Astrocyte of the hippocampus (primary cell): Measurements from ENCODE around the gene FGGY.
"Not testable (repeated sequence)": the region's sequence is repeated elsewhere in the genome, so short reads cannot be mapped to it uniquely, and the experiment has no call there.

Experiments used
- DNase-seq: peaks from one replicate; pipeline ENCODE4 v3.0.0; 2011; ENCODE audit warnings: low read depth, low spot score

Gene FGGY

DNA sequence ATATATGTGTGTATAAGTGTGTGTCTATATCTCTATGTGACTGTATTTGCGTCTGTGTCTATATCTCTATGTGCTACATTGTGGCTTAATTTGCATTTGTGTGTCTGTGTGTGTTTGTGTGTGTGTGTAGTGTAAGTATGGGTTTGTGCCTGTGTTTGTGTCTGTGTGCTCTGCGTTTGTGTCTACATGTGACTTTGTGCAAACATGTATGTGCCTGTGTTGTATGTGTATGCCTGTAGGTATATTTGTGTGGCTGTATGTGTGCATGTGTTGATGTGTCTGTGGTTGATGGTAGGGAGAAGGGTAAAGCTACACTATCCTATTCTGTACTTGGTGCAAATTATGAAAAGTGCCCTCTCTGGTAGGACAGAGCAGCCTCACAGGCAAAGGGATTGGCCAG, 7.3 kb upstream of the FGGY start:
- DNase-seq: no peak

DNA sequence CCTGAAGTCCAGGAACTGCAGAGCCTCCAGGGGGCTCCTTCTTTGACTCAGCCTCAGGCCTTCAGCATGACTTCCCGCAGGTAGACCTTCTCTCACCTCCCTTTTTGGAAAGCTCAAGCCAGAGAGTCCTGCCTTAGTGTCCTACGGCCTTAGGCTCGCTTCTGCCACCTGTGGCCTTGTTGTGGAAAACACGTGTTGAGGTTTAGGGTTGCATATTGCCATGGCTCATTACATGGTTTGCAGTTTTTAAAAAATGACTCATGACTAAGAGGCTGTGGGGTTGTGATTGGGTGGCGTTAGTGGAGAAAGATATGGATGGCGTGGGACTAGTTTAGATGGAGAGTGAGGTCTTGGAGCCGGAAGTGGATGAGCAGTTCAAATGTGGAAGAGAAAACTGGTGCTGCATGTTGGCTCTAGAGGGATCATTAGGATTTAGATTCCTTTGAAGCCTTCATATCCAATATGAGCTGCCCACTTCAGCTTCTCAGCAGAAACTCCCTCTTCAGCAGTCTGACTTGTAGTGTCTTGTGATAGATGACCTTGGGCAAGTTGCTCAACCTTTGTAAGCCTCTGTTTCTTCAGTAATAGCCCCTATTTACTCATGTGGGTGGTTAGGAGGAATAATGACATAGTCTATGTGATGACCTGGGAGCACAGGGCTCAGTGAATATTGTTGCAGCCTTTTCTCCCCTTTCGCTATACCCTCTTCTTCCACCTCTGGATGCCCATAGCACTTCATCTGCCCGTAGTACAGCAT, 6.5 kb upstream of the FGGY start:
- peak; percentile 23 for DNase-seq

DNA sequence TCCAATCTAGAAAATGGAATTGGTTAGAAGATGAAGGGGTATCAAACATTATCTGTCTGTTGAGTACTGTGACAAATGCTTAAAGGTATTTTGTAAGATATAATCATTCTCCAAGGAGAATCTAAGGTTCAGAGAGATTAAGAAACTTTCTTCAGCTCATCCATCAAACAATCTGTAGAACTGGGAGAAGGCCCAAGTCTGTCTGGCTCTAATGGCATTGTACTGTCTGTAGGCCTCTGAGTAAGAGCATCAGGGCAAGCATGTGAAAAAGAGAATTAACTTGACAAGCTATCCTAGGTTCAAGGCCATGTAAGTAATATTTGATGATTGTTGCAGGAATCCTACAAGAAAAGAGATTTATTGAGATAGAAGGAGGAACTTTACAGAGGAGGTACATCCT, 5.3 kb upstream of the FGGY start:
- no peak for DNase-seq

DNA sequence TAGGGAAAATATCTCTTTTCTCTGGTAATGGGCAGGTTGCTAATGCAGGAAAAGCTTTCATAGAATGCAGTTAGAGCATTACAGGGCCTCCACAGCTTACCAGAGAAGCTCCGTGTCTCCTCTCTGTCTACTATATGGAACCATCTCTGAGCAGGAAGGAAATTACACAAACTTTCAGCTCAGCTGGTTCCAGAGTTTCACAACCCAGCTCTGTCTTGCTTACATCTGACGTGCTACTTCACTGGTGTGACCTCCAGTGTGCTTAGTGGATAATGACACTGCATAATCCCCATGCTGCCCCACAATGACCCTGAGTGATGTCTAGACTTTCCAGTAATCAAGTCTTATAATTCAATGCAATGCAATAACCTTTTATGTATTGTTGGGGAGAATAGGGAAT, 4.3 kb upstream of the FGGY start:
- no peak for DNase-seq

DNA sequence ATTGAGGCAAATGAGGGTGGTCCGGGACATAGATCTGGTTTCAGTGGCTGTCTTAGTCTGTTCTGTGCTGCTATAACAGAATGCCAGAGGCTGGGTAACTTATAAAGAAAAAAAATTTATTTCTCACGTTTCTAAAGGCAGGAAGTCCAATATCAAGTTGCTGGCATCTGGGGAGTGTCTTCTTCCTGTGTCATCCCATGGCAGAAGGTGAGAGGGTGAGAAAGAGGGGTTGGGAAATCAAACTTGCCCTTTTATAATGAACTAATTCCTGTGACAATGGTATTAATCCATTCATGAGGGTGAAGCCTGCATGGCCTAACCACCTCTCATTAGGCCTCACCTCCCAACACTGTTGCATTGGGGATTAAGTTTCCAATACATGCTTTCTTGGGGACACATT, 3.7 kb upstream of the FGGY start:
- no peak for DNase-seq

DNA sequence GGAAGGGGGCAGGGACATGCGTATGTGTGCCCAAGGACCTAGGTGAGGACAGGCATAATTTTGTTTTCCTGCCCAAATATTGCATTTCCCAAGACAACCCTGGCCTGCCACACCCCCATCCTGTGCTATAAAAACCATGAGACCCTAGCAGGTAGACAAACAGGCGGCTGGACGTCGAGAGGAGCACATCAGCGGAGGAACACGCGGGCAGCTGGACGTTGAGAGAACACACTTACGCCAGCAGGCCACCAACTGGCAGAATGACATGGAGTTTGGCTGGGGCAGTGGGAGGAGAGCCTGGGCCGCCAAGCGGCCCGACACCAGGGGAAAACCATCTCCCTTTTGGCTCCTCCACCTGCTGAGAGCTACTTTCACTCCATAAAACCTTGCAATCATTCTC, 3.0 kb upstream of the FGGY start:
- no peak for DNase-seq

DNA sequence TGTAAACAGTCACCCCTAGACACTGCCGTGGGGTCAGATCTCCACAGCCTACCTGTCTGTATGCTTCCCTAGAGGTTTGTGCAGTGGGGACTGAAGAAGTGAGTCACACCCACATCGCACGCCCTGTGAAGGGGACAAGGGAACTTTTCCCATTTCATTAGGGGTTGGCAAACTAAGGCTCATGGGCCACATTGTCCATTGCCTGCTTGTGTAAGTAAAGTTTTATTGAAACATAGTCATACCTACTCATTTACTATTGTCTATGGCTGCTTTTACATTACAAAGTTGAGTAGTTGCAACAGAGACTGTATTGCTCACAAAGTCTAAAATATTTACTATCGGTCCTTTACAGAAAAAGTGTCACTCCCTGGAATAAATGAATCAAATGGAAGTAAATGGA, 2.5 kb upstream of the FGGY start:
- no peak for DNase-seq

DNA sequence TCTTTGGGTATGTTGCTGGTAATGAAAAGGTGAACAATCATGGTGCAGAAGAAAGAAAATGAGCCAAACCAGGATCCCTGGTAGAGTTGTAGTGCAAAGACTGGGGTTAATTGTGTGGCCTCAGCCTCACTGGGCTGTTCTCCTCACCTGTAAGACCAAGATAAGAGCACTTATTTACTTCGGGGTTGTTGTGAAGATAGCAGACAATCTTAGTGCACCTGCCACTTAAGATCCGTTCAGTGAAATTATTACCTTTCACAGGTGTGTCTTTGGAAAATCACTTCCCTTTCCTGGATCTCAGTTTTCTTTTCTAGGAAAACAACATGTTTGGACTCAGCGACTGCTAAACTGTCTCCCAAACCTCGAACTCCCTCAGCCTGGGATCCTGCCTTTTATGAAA, 1.3 kb upstream of the FGGY start:
- DNase-seq: no peak

DNA sequence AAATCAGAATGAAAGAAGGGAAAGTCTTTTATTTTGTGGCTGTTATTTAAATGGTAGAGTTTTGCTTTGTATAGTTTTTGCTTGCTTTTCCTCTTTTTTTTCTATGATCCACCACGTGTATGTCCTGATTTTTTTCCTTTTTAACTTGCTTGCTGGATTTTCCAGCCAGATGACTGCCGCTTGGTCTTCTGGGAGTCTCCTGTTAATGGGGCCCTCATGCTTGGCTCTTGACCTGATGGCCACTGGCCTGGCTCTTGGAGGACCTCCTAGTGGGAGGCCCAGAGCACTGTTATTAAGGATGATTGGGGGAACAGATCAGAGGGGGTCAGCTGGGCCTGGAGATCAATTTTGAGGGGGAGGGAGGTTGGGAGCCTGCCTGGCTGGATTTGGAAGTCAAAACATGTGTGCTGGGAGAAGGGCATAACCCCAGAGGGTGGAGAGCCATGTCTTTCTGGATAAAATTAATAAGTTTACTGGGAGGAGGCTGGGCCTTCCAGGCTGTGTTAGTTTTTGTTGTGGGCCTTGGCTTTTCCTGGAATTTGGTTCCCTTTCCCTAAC, 1.2 kb downstream of the FGGY start:
- DNase-seq: no peak

DNA sequence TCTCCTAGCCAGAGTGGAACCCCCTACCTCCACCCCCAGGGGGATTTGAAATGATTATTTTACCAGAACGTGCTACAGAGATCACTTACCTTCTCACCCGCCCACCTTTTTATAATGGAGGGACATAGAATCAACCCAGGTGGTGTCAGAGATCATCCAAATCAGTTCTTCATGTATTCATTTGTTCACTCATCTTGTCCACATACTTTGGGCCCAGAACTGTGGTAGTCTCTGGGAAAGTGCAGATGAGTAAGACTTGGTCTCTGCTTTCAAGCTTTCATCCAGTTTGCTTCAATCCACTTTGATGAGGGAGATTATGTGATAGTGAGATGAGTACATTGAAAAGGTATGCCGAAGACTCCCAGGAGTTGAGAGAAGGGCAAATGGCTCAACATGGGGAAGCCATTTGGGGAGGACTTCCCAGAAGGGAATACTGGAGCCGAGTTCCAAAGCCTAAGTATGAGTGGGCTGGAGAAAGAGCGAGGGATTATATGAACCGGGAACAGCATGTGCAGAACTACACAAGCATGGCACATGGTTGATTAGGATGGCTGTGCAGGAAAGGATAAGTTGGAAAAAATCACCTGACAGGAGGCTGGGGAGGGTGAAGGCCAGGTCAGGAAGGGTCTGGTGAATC, 1.9 kb downstream of the FGGY start:
- DNase-seq: no peak

DNA sequence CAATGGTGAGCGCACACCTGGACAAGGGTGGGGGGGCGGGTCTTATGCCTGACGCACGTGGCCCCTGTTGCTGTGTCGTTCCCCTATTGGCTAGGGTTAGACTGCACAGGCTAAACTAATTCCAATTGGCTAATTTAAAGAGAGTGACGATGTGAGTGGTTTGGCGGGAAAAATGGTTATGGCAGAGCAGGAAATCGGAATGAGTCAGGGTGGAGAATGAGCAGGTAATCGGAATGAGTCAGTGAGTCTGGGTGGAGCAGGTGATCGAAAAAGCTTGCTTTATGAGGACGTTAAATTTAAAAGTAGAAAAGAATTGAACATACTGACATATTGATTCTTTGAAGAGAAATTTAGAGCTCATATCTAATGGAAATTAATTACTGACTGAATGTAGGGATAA, 2.8 kb downstream of the FGGY start:
- not testable (repeated sequence) for DNase-seq

DNA sequence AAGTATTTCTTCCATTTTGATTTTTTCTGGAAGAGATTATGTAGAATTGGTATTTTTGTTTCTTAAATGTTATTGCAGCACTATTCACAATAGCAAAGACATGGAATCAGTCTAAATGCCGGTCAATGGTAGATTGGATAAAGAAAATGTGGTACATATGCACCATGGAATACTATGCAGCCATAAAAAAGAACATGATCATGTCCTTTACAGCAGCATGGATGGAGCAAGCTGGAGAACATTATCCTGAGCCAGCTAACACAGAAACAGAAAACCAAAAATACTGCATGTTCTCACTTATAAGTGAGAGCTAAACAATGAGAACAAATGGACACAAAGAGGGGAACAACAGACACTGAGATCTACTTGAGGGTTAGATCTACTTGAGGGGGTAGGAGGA, 5.4 kb downstream of the FGGY start:
- DNase-seq: no peak

DNA sequence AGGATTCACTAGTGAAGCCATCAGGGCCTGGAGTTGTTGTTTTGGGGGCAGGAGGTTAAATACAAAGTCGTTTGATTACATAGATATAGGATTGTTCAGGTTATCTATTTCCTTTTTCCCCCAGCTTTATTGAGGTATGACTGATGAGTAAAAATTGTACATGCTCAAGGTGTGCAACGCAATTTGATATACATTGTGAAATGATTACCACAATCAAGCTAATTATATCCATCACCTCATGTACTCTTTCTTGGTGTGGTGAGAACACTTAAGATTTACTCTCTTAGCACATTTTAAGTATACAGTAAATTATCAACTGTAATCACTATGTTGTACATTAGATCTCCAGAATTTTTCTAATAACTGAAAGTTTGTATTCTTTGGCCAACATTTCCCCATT, 6.0 kb downstream of the FGGY start:
- DNase-seq: no peak

DNA sequence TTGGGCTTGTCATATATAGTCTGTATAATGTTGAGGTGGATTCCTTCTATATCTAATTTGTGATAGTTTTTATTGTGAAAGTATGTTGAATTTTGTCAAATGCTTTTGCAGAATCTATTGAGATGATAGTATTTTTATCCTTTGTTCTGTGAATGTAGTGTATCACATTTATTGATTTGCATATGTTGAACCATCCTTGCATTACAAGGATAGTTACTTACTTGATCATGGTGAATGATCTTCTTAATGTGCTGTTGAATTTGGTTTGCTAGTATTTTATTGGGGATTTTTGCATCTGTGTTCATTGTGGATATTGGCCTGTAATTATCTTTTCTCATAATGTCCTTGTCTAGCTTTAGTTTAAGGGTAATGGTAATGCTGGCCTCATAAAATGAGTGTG, 8.3 kb downstream of the FGGY start:
- DNase-seq: no peak

DNA sequence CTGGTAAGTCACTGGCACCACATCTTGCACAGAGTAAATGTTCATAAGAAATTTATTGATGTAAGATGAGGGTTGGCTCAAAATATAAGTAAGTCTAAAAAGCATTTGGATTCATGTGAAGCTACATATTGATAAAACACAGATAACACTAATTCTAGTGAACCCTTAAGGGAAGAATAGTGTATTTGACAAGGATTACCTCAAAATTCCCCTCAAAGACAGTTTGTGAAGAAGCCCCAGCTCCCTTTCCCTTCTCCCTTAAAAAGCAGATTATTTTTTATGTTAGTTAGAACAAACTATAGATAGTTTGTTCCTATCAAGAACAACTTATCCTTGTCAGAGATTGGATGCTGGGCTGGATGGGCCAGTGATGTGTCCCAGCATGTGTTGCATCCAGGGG, 10.7 kb downstream of the FGGY start:
- no peak for DNase-seq

DNA sequence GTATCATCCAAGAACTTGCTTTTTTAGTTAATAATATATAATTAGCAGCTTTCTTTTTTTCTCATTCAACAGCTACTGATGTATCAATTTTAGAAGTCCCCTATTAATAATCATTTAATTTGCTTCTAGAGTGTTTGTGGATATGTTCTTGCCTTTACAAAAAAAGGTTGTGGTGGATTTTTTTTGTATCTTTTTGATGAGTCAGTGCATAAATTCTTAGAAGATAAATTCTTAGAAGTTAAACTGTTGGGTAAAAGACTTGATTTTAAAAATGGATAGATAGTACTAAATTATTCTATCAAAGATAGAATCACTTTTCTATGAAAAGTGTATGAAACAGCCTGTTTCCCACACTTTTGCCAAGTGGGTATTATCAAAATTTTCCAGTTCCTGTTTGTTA, 11.9 kb downstream of the FGGY start:
- no peak for DNase-seq

DNA sequence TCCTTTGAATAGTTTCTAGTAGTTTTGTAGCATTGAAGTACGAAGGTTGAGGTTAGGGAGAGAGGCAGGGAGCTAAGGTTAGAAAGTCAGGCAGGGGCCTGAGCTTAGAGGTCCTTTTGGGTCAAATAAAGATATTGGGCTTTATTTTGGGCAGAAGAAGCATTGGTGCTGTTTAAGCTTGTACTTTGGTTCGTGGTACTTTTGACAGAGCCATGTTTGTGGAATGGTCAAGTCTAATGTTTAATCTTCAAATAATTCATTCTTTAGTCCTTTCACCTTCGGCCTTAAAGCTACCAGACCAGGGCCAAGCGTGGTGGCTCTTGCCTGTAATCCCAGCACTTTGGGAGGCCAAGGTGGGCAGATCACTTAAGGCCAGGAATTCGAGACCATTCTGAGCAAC, 12.5 kb downstream of the FGGY start:
- DNase-seq: no peak

DNA sequence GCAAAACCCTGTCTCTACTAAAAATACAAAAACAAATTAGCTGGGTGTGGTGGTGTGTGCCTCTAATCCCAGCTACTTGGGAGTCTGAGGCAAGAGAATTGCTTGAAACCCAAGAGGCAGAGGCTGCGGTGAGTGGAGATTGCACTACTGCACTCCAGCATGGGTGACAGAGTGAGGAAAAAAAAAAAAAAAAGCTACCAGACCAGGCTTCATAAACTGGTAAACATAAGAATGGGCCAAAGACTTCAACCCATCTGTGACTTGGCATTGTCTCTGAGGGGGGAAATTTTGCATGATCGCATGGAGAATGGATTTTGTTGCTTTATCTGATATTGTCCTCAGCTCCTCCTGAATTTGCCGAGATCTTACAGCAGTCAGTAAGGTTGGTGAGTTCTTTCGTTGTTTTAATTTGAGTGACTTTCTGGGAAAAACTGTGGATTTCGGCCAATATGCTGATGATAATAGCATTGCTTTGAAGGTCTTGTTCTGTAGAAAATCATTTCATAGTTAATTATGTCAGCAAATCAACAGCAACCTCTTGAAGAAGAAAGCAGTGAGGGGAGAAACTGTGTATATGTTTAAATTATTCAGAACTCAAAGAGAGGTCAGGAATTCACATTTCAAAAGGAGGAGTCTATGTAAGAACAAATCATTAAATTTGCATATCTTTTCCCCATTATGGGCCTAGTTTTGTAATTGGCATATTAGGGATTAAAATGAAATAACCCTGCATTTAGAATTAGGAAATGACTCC, 13.1 kb downstream of the FGGY start:
- DNase-seq: no peak

DNA sequence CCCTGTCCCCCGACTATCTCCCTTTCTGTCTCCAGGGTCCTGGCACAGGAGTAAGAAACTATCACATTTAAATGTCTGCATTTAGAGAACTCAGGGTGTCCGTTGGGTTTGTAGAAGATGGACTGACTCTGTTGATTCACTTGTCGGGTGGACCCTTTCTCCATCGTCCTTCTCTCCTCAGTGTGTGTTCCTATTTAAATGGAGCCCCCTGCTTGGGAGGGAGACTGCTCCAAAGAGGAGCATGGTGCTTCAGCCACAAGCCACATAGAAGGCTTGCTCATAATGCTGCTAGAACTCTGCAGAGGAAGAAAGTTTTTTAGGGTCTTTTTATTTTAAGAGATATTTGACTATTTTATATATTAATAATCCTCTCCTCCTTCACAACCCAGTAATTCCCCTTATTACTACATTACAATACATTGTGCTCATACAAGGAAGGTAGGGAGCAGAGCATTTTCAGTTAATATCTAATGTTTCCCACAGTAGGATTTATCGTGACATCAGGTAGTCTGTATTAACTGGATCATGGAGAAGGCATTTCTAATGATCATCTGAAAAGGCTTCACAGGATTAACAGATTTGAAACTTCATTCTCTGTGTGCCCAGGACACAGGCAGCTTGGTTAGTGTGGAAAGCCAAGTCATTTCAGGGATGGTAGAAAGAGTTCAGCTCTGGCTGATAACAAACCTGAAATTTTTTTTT, 13.8 kb downstream of the FGGY start:
- no peak for DNase-seq

DNA sequence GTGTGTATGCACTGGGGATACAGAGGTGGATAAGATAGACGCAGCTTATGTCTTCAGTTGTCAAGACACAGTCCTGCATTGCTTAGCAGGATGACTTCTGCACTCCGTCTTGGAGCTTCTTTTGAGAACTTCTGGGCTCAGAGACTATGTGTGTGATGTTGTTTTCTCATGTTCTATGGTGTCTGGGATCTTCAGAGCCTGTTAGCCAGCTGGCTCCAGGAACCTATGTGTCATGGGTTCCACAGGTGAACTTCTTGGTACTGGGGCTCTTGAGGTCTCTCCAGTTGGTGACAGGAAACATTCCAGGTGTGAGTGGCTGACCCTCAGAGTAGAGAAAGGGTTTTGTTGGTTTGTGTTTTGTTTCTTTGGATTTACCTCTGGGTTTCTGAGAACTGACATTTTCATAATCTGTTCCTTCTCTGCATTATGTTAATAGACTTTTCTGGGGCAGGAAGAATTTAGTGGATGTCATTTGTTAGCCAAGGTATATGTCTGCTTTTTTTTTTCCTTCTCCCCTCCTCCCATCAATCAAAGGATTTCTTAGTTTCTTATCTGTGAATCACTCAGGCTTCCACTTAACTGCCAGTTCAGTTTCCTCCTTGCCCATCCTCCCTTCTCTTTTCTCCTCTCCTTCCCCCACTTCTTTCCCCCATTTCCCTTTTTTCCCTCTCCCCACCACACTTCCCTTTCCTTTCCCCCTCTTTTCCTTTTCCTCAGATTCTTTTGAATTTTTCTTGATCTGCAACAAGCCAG, 18.1 kb downstream of the FGGY start:
- no peak for DNase-seq
